ENCODE measurements around the gene HS6ST3.

The HS6ST3 gene

GRCh38 chr13:96573563-96573962 lies 483.7 kb downstream of the HS6ST3 start:
- H3K4me3 ChIP-seq (ENCODE audit: control insufficient read depth, low read depth, low read length) = no peak overlapping the region
- no peak for TF ChIP-seq CTCF (IDR thresholded peaks at IDR 0.05; ENCODE audit: control insufficient read depth, insufficient read depth, low read depth, low read length, missing control alignments)
- no peak for DNase-seq (ENCODE audit: low read depth)

GRCh38 chr13:96575423-96576320 lies 485.8 kb downstream of the HS6ST3 start:
- no peak for TF ChIP-seq CTCF (IDR thresholded peaks at IDR 0.05; ENCODE audit: control insufficient read depth, insufficient read depth, low read depth, low read length, missing control alignments)
- no peak for DNase-seq (ENCODE audit: low read depth)
- H3K4me3 ChIP-seq (ENCODE audit: control insufficient read depth, low read depth, low read length) = no peak overlapping the region

GRCh38 chr13:96581741-96582140 lies 491.8 kb downstream of the HS6ST3 start:
- no peak for DNase-seq (ENCODE audit: low read depth)
- no peak overlapping the region for H3K4me3 ChIP-seq (ENCODE audit: control insufficient read depth, low read depth, low read length)
- TF ChIP-seq CTCF (IDR thresholded peaks at IDR 0.05; ENCODE audit: control insufficient read depth, insufficient read depth, low read depth, low read length, missing control alignments) = no peak

GRCh38 chr13:96615252-96615651 lies 525.3 kb downstream of the HS6ST3 start:
- TF ChIP-seq CTCF (IDR thresholded peaks at IDR 0.05; ENCODE audit: control insufficient read depth, insufficient read depth, low read depth, low read length, missing control alignments) = no peak
- DNase-seq (ENCODE audit: low read depth) = no peak
- H3K4me3 ChIP-seq (ENCODE audit: control insufficient read depth, low read depth, low read length) = no peak overlapping the region

GRCh38 chr13:96617528-96617927 lies 527.6 kb downstream of the HS6ST3 start:
- no peak for DNase-seq (ENCODE audit: low read depth)
- TF ChIP-seq CTCF (IDR thresholded peaks at IDR 0.05; ENCODE audit: control insufficient read depth, insufficient read depth, low read depth, low read length, missing control alignments) = no peak
- H3K4me3 ChIP-seq (ENCODE audit: control insufficient read depth, low read depth, low read length) = no peak overlapping the region

GRCh38 chr13:96621634-96622183 lies 531.8 kb downstream of the HS6ST3 start:
- no peak for TF ChIP-seq CTCF (IDR thresholded peaks at IDR 0.05; ENCODE audit: control insufficient read depth, insufficient read depth, low read depth, low read length, missing control alignments)
- no peak overlapping the region for H3K4me3 ChIP-seq (ENCODE audit: control insufficient read depth, low read depth, low read length)
- no peak for DNase-seq (ENCODE audit: low read depth)
